Measurements from ENCODE around the gene MRLN.
"Not testable (repeated sequence)": the region's sequence is repeated elsewhere in the genome, so short reads cannot be mapped to it uniquely, and the experiment has no call there.

The MRLN gene

GRCh38 chr10:59753267-59753666, at the start of gene MRLN:
MRLN (minus strand) TSS chr10:59753455.
- no peak within 1 kb of the TSS for H3K4me3 ChIP-seq (ENCODE audit: low read depth, low read length)

GRCh38 chr10:59801171-59801570, 47.9 kb upstream of the MRLN start:
- no peak overlapping the region for H3K4me3 ChIP-seq (ENCODE audit: low read depth, low read length)

- no peak overlapping the region for H3K4me3 ChIP-seq (ENCODE audit: low read depth, low read length)
These were observed 46.2 kb upstream of the MRLN start for GRCh38 chr10:59799421-59799820.

- H3K4me3 ChIP-seq (ENCODE audit: low read depth, low read length), result no peak overlapping the region
These were observed 40.7 kb upstream of the MRLN start for GRCh38 chr10:59793919-59794318.

- no peak overlapping the region for H3K4me3 ChIP-seq (ENCODE audit: low read depth, low read length)
These were observed 39.6 kb upstream of the MRLN start for GRCh38 chr10:59792812-59793211.

GRCh38 chr10:59791601-59792000, 38.3 kb upstream of the MRLN start:
- no peak overlapping the region for H3K4me3 ChIP-seq (ENCODE audit: low read depth, low read length)

GRCh38 chr10:59790080-59790479, 36.8 kb upstream of the MRLN start:
- H3K4me3 ChIP-seq (ENCODE audit: low read depth, low read length), result not testable (repeated sequence)

GRCh38 chr10:59788914-59789313, 35.7 kb upstream of the MRLN start:
- not testable (repeated sequence) for H3K4me3 ChIP-seq (ENCODE audit: low read depth, low read length)

- H3K4me3 ChIP-seq (ENCODE audit: low read depth, low read length), result not testable (repeated sequence)
These were observed 33.8 kb upstream of the MRLN start for GRCh38 chr10:59787032-59787431.

GRCh38 chr10:59785476-59785875, 32.2 kb upstream of the MRLN start:
- H3K4me3 ChIP-seq (ENCODE audit: low read depth, low read length), result not testable (repeated sequence)

GRCh38 chr10:59781511-59781910, 28.3 kb upstream of the MRLN start:
- H3K4me3 ChIP-seq (ENCODE audit: low read depth, low read length), result no peak overlapping the region

- no peak overlapping the region for H3K4me3 ChIP-seq (ENCODE audit: low read depth, low read length)
These were observed 26.7 kb upstream of the MRLN start for GRCh38 chr10:59779756-59780533.

- H3K4me3 ChIP-seq (ENCODE audit: low read depth, low read length), result no peak overlapping the region
These were observed 21.2 kb upstream of the MRLN start for GRCh38 chr10:59774451-59774850.

- H3K4me3 ChIP-seq (ENCODE audit: low read depth, low read length), result no peak overlapping the region
These were observed 19.8 kb upstream of the MRLN start for GRCh38 chr10:59773088-59773487.

- H3K4me3 ChIP-seq (ENCODE audit: low read depth, low read length), result no peak overlapping the region
These were observed 18.0 kb upstream of the MRLN start for GRCh38 chr10:59771162-59771807.

GRCh38 chr10:59770689-59771088, 17.4 kb upstream of the MRLN start:
- no peak overlapping the region for H3K4me3 ChIP-seq (ENCODE audit: low read depth, low read length)

- no peak overlapping the region for H3K4me3 ChIP-seq (ENCODE audit: low read depth, low read length)
These were observed 9.2 kb upstream of the MRLN start for GRCh38 chr10:59762505-59762904.

GRCh38 chr10:59757966-59758365, 4.7 kb upstream of the MRLN start:
- no peak overlapping the region for H3K4me3 ChIP-seq (ENCODE audit: low read depth, low read length)

- no peak overlapping the region for H3K4me3 ChIP-seq (ENCODE audit: low read depth, low read length)
These were observed 1.7 kb upstream of the MRLN start for GRCh38 chr10:59754951-59755350.

- no peak overlapping the region for H3K4me3 ChIP-seq (ENCODE audit: low read depth, low read length)
These were observed 846 bp downstream of the MRLN start for GRCh38 chr10:59752278-59752940.

- no peak overlapping the region for H3K4me3 ChIP-seq (ENCODE audit: low read depth, low read length)
These were observed 2.9 kb downstream of the MRLN start for GRCh38 chr10:59750155-59750945.

Measured in iPS-11a (cell line).